Activated naive CD8-positive, alpha-beta T cell treated with anti-CD3 and anti-CD28 coated beads for 36 hours (primary cell): ENCODE data around the gene SNRPB2. TPM values are rescaled to one million over a fixed set of nuclear protein-coding genes. Genes with fewer than 3 reads are reported as not detected.

Source experiments
- DNase-seq: peaks from one replicate; pipeline ENCODE4 v3.0.0; 2021
- H3K27ac Mint-ChIP-seq: one replicate; pipeline ENCODE4 v1.8.0; 2022; ENCODE audit warnings: mild to moderate bottlenecking, moderate library complexity, mixed read lengths
- H3K27me3 Mint-ChIP-seq: one replicate; pipeline ENCODE4 v1.8.0; 2022; ENCODE audit warnings: mild to moderate bottlenecking, mixed read lengths
- H3K36me3 Mint-ChIP-seq: one replicate; pipeline ENCODE4 v1.8.0; 2021; ENCODE audit warnings: mild to moderate bottlenecking, mixed read lengths
- H3K4me1 Mint-ChIP-seq: one replicate; pipeline ENCODE4 v1.8.0; 2021; ENCODE audit warnings: mixed read lengths
- H3K4me3 Mint-ChIP-seq: one replicate; pipeline ENCODE4 v1.8.0; 2022; ENCODE audit warnings: mild to moderate bottlenecking, moderate library complexity, mixed read lengths
- H3K9me3 Mint-ChIP-seq: one replicate; pipeline ENCODE4 v1.8.0; 2022; ENCODE audit warnings: mixed read lengths
- total RNA-seq, 2 experiments: library from RNA; stranded (reverse); gene quantifications; one replicate each; pipeline ENCODE4 v1.2.3, GENCODE V29; 2021

Gene SNRPB2
- total RNA-seq: 100 to 1,000 TPM; 139 to 140 TPM

- H3K4me3 Mint-ChIP-seq: peak within 1 kb of the TSS; percentile 99
- peaks cover 6% of the 10 kb centered on the region for H3K9me3 Mint-ChIP-seq
- H3K36me3 Mint-ChIP-seq: peaks cover 46% of the 10 kb centered on the region
- peak; percentile 89 for DNase-seq
- peak within 1 kb of the TSS; percentile 99 for H3K27ac Mint-ChIP-seq
- peaks cover 20% of the 10 kb centered on the region for H3K27me3 Mint-ChIP-seq
- peaks cover 32% of the 10 kb centered on the region for H3K4me1 Mint-ChIP-seq
Observed at GRCh38 chr20:16729565-16730460, at the start of gene SNRPB2. Gene SNRPB2, plus strand, starts transcription at chr20:16730026. Its CDS starts 1,677 bp downstream, at chr20:16731703.

GRCh38 chr20:16684416-16684815 lies 45.4 kb upstream of the SNRPB2 start:
- Mint-ChIP-seq H3K4me1 (no peaks in the 10 kb centered on the region), H3K27ac (no peak overlapping the region), H3K4me3 (no peak overlapping the region)

DNA sequence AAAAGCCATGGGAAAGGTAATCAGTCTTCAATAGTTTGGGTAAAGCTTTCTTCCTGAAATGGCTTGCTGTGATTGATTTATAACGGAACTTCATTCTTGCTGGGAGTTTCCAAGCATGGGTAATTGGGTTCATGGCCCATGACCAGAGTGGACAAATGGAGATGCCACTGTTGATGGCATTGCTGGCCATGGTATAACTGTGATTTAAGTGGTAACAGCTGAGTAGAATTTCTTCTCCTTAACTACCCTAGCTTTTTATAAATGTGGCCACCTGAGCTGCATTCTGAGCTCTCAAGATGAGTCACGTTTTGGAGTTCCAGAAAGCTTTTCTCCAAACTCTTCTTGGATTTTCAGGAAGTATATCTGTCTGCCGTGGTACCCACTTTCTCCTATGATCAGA lies 39.9 kb upstream of the SNRPB2 start:
- Mint-ChIP-seq H3K9me3 (no peaks in the 10 kb centered on the region), H3K4me1 (peaks cover 1% of the 10 kb centered on the region), H3K4me3 (no peak overlapping the region), H3K36me3 (no peaks in the 10 kb centered on the region), H3K27ac (no peak overlapping the region), H3K27me3 (peaks cover 12% of the 10 kb centered on the region)
- DNase-seq: no peak

More at GRCh38 chr20:16684416-16684815, 45.4 kb upstream of the SNRPB2 start:
- no peaks in the 10 kb centered on the region for H3K36me3 Mint-ChIP-seq
- DNase-seq: no peak
- peaks cover 4% of the 10 kb centered on the region for H3K27me3 Mint-ChIP-seq
- H3K9me3 Mint-ChIP-seq: no peaks in the 10 kb centered on the region

DNA sequence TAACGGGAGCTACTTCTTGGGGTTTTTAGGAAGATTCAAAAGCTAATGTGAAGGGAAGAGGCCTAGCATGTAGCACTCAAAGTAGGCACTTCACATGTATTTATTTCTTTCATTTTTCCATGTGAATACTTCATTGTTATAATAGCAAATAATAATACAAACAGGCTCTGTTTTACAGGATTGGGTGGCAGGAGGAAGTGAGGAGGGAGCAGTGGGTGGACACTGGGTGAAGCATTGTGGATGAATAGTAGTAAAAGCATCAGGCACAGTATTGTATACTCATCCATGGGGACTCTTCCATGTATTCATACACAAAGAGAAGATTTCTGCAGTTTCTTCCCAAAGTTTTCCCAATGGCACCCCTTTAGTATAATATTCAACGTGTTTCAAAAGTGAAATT lies 38.4 kb upstream of the SNRPB2 start:
- no peaks in the 10 kb centered on the region for H3K36me3 Mint-ChIP-seq
- H3K27me3 Mint-ChIP-seq: peaks cover 12% of the 10 kb centered on the region
- H3K27ac Mint-ChIP-seq: no peak overlapping the region
- H3K4me1 Mint-ChIP-seq: peaks cover 1% of the 10 kb centered on the region
- H3K9me3 Mint-ChIP-seq: no peaks in the 10 kb centered on the region
- H3K4me3 Mint-ChIP-seq: no peak overlapping the region
- DNase-seq: no peak

- DNase-seq: no peak
- Mint-ChIP-seq H3K4me3 (no peak overlapping the region), H3K27ac (no peak overlapping the region), H3K4me1 (peaks cover 1% of the 10 kb centered on the region), H3K36me3 (no peaks in the 10 kb centered on the region), H3K9me3 (no peaks in the 10 kb centered on the region), H3K27me3 (peaks cover 17% of the 10 kb centered on the region)
Observed at GRCh38 chr20:16692009-16692408, 37.8 kb upstream of the SNRPB2 start.

DNA sequence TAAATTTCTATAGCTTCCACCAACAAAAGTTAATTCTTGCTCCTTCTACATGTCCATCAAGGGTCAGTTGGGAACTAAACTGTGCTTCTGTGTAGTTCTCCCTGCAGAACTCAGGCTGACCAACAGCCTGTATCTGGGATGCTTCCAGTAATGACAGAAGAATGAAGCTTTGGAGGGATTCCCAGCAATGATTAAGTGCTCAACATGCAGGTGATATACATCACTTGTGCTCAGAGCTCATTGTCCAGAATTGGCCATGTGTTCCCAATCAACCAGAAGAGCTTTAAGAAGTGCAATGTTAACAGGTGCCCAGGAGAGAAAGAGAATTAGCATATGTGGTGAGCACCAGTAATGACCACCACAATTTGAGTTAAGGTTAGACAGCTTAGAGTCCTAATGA lies 37.4 kb upstream of the SNRPB2 start:
- peaks cover 1% of the 10 kb centered on the region for H3K4me1 Mint-ChIP-seq
- no peak overlapping the region for H3K4me3 Mint-ChIP-seq
- DNase-seq: no peak
- H3K27ac Mint-ChIP-seq: no peak overlapping the region
- peaks cover 17% of the 10 kb centered on the region for H3K27me3 Mint-ChIP-seq
- no peaks in the 10 kb centered on the region for H3K36me3 Mint-ChIP-seq
- H3K9me3 Mint-ChIP-seq: no peaks in the 10 kb centered on the region

- Mint-ChIP-seq H3K9me3 (no peaks in the 10 kb centered on the region), H3K27ac (no peak overlapping the region), H3K27me3 (peaks cover 20% of the 10 kb centered on the region), H3K4me3 (no peak overlapping the region), H3K36me3 (no peaks in the 10 kb centered on the region), H3K4me1 (peaks cover 1% of the 10 kb centered on the region)
- DNase-seq: no peak
Observed at GRCh38 chr20:16693278-16693677, 36.5 kb upstream of the SNRPB2 start.

GRCh38 chr20:16694161-16694560 lies 35.7 kb upstream of the SNRPB2 start:
- no peak overlapping the region for H3K27ac Mint-ChIP-seq
- no peak for DNase-seq
- peaks cover 1% of the 10 kb centered on the region for H3K4me1 Mint-ChIP-seq
- H3K4me3 Mint-ChIP-seq: no peak overlapping the region
- H3K27me3 Mint-ChIP-seq: peaks cover 18% of the 10 kb centered on the region
- H3K36me3 Mint-ChIP-seq: no peaks in the 10 kb centered on the region
- H3K9me3 Mint-ChIP-seq: no peaks in the 10 kb centered on the region

- no peaks in the 10 kb centered on the region for H3K9me3 Mint-ChIP-seq
- H3K27ac Mint-ChIP-seq: no peak overlapping the region
- H3K4me1 Mint-ChIP-seq: peaks cover 1% of the 10 kb centered on the region
- H3K27me3 Mint-ChIP-seq: peaks cover 13% of the 10 kb centered on the region
- DNase-seq: no peak
- H3K36me3 Mint-ChIP-seq: no peaks in the 10 kb centered on the region
- H3K4me3 Mint-ChIP-seq: no peak overlapping the region
Observed at GRCh38 chr20:16695628-16696027, 34.2 kb upstream of the SNRPB2 start.

GRCh38 chr20:16699293-16699692 lies 30.5 kb upstream of the SNRPB2 start:
- Mint-ChIP-seq H3K27ac (no peak overlapping the region), H3K36me3 (no peaks in the 10 kb centered on the region), H3K4me1 (no peaks in the 10 kb centered on the region), H3K4me3 (no peak overlapping the region), H3K9me3 (no peaks in the 10 kb centered on the region), H3K27me3 (peaks cover 16% of the 10 kb centered on the region)
- no peak for DNase-seq

- Mint-ChIP-seq H3K4me3 (no peak overlapping the region), H3K36me3 (peaks cover 3% of the 10 kb centered on the region), H3K9me3 (peaks cover 3% of the 10 kb centered on the region), H3K4me1 (no peaks in the 10 kb centered on the region), H3K27ac (no peak overlapping the region), H3K27me3 (peaks cover 26% of the 10 kb centered on the region)
- peak; percentile 9 for DNase-seq
Observed at GRCh38 chr20:16701296-16701695, 28.5 kb upstream of the SNRPB2 start.

- Mint-ChIP-seq H3K27ac (no peak overlapping the region), H3K9me3 (peaks cover 3% of the 10 kb centered on the region), H3K36me3 (peaks cover 3% of the 10 kb centered on the region), H3K27me3 (peaks cover 24% of the 10 kb centered on the region), H3K4me1 (peaks cover 12% of the 10 kb centered on the region), H3K4me3 (no peak overlapping the region)
- DNase-seq: no peak
Observed at GRCh38 chr20:16703570-16703969, 26.3 kb upstream of the SNRPB2 start.

DNA sequence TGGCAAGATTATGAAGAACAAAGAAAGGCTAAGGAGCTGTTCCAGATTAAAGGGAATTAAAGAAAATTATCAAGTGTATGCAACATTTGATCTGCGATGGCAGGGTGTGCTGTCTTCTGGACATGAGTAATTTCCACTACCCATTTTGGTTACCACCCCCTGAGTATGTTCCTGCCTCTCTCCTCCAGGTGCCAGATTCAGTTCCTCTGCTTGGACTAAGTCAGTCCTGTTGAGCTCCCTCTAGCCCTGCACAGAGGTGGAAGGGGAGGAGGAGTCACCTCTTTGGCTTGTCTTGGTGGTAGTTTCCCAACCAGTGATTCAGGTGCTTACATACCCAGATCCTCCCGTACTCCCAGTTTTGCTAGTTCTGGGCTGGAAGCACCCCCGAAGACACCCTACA lies 22.2 kb upstream of the SNRPB2 start:
- H3K9me3 Mint-ChIP-seq: peaks cover 3% of the 10 kb centered on the region
- H3K27me3 Mint-ChIP-seq: peaks cover 43% of the 10 kb centered on the region
- H3K27ac Mint-ChIP-seq: no peak overlapping the region
- H3K4me3 Mint-ChIP-seq: no peak overlapping the region
- no peak for DNase-seq
- H3K36me3 Mint-ChIP-seq: peaks cover 3% of the 10 kb centered on the region
- H3K4me1 Mint-ChIP-seq: peaks cover 25% of the 10 kb centered on the region

DNA sequence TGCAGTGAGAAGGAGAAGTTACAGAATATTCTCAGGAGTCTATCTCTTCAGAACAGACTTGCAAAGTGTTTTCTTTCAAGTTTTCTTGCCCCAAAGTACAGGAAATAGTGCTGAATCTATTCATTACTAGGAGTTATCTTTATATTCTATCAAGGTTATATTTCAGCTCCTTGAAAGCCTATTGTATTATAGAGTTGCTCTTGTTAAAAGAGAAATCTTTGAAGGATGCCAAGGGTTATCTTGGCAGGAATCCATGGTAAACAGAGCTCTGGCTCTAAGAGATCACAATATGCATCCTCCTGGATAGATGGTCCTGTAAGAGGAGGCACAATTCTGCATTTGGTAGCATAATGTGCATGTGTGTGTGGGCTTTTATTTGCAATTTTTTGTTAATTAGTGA lies 21.2 kb upstream of the SNRPB2 start:
- H3K36me3 Mint-ChIP-seq: peaks cover 3% of the 10 kb centered on the region

DNA sequence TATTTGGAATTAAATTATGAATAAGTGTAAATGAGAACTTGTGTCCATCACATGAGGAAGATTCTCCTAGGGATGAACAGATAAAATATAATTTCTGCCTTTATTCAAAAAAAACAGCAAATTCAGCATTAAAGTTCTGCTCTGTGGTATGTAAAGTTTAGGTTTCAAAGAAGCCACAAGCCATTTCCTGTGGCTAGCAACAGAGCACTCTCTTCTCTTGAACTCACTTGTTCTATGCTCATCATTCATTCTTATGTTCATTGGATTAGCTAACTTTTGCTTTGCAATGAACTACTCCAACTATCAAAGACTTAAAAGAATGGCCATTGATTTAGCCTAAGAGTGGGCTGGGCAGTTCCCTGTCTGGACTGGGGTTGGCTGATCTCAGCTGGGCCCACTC lies 20.8 kb upstream of the SNRPB2 start:
- Mint-ChIP-seq H3K4me3 (no peak overlapping the region), H3K4me1 (peaks cover 25% of the 10 kb centered on the region), H3K27ac (no peak overlapping the region), H3K27me3 (peaks cover 38% of the 10 kb centered on the region), H3K36me3 (peaks cover 3% of the 10 kb centered on the region), H3K9me3 (peaks cover 3% of the 10 kb centered on the region)
- no peak for DNase-seq

More for the DNA sequence above, 21.2 kb upstream of the SNRPB2 start:
- Mint-ChIP-seq H3K4me1 (peaks cover 25% of the 10 kb centered on the region), H3K27ac (no peak overlapping the region), H3K27me3 (peaks cover 41% of the 10 kb centered on the region), H3K9me3 (peaks cover 3% of the 10 kb centered on the region), H3K4me3 (no peak overlapping the region)
- no peak for DNase-seq

DNA sequence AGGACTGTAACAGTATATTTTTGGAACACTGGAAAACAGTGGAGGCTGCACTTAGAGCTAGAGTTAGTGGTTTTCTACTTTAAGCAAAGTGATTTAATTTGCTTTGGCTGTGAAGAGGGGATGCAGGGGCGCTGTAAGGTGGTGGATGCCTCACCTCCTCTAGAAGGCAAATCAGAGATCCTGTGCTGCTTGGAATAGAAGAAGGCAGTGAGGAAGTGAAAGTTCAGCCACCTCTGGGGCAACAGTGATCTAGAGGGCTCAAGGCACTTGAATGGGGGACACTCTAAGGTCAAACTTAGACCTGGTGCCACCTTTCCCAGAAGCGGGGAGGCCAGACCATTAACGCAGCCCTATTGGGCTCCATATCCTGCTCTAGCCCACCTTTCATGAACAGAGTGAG lies 19.0 kb upstream of the SNRPB2 start:
- H3K9me3 Mint-ChIP-seq: no peaks in the 10 kb centered on the region
- peaks cover 40% of the 10 kb centered on the region for H3K27me3 Mint-ChIP-seq

More for the DNA sequence above, 19.0 kb upstream of the SNRPB2 start:
- no peak for DNase-seq
- peaks cover 25% of the 10 kb centered on the region for H3K4me1 Mint-ChIP-seq
- no peaks in the 10 kb centered on the region for H3K36me3 Mint-ChIP-seq
- no peak overlapping the region for H3K27ac Mint-ChIP-seq
- H3K4me3 Mint-ChIP-seq: no peak overlapping the region
